Nephron progenitor cell (in vitro differentiated cells): ENCODE results near the gene PRR14L.
A peak's percentile ranks its signal among the peaks of the same experiment; 100 is the strongest.
"Not testable (repeated sequence)": the region's sequence is repeated elsewhere in the genome, so short reads cannot be mapped to it uniquely, and the experiment has no call there.

Experiments used
- DNase-seq: peaks from one replicate; pipeline ENCODE4 v3.0.0; 2021
- H3K27ac Mint-ChIP-seq: 2 replicates; pipeline ENCODE4 v1.8.0; 2021; ENCODE audit warnings: mild to moderate bottlenecking, moderate library complexity, mixed read lengths
- H3K27me3 Mint-ChIP-seq: 2 replicates; pipeline ENCODE4 v1.8.0; 2021; ENCODE audit warnings: mild to moderate bottlenecking, low read depth, mixed read lengths; ENCODE audit not compliant: poor library complexity
- H3K36me3 Mint-ChIP-seq: 2 replicates; pipeline ENCODE4 v1.8.0; 2021; ENCODE audit warnings: low read depth, mixed read lengths
- H3K4me1 Mint-ChIP-seq: 2 replicates; pipeline ENCODE4 v1.8.0; 2021; ENCODE audit warnings: mixed read lengths
- H3K4me3 Mint-ChIP-seq: 2 replicates; pipeline ENCODE4 v1.8.0; 2021; ENCODE audit warnings: mild to moderate bottlenecking, moderate library complexity, mixed read lengths
- H3K9me3 Mint-ChIP-seq: 2 replicates; pipeline ENCODE4 v1.8.0; 2021; ENCODE audit warnings: mild to moderate bottlenecking, moderate library complexity, mixed read lengths
- TF ChIP-seq, protein P1 (sequence below): fragments of 200-600 bp; sonication (generic); IDR thresholded peaks from 2 replicates; pipeline ENCODE4 v1.5.0; 2021; ENCODE audit warnings: antibody characterized with exemption

PRR14L gene

DNA sequence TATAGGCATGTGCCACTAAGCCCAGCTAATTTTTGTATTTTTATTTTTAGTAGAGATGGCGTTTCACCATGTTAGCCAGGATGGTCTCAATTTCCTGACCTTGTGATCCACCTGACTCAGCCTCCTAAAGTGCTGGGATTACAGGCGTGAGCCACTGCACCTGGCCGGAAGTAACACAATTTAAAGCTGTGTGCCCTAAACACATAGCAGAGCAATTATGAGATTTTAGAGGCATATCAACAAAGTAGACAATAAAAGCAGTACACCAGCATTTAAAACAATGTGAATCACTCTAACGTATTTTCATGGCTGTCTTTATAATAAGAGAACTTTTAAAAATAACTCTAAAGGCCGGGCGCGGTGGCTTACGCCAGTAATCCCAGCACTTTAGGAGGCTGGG lies 42.4 kb downstream of the PRR14L start:
- no peaks in the 10 kb centered on the region for H3K9me3 Mint-ChIP-seq
- TF ChIP-seq, protein P1, sequence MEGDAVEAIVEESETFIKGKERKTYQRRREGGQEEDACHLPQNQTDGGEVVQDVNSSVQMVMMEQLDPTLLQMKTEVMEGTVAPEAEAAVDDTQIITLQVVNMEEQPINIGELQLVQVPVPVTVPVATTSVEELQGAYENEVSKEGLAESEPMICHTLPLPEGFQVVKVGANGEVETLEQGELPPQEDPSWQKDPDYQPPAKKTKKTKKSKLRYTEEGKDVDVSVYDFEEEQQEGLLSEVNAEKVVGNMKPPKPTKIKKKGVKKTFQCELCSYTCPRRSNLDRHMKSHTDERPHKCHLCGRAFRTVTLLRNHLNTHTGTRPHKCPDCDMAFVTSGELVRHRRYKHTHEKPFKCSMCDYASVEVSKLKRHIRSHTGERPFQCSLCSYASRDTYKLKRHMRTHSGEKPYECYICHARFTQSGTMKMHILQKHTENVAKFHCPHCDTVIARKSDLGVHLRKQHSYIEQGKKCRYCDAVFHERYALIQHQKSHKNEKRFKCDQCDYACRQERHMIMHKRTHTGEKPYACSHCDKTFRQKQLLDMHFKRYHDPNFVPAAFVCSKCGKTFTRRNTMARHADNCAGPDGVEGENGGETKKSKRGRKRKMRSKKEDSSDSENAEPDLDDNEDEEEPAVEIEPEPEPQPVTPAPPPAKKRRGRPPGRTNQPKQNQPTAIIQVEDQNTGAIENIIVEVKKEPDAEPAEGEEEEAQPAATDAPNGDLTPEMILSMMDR: no peak
- no peak overlapping the region for H3K4me3 Mint-ChIP-seq
- H3K27ac Mint-ChIP-seq: no peak overlapping the region
- H3K36me3 Mint-ChIP-seq: peaks cover 48% of the 10 kb centered on the region
- peaks cover 2% of the 10 kb centered on the region for H3K27me3 Mint-ChIP-seq
- no peaks in the 10 kb centered on the region for H3K4me1 Mint-ChIP-seq
- DNase-seq: no peak

DNA sequence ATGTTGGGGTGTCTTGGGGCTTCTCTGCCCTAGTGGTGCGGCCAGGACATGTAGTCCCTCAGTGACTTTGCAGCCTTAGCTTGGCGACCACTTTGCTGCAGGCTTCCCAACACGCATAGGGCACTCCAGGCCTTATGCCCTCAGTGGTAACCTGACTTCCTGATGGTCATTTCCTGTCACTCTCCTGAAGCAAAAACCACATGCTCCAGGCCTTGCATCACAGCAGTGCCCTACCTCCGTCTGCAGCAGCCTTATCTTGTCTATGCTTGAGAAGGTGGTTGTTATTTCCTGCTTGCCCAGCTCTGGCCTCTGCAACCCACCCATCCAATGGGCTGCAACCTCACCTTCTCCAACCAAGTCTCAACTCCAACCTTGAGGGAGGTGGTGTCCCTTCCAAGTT lies 54.5 kb downstream of the PRR14L start:
- Mint-ChIP-seq H3K27ac (no peak overlapping the region), H3K9me3 (no peaks in the 10 kb centered on the region), H3K4me1 (no peaks in the 10 kb centered on the region), H3K27me3 (no peaks in the 10 kb centered on the region), H3K4me3 (no peak overlapping the region), H3K36me3 (peaks cover 89% of the 10 kb centered on the region)
- TF ChIP-seq, protein P1: no peak
- DNase-seq: no peak

DNA sequence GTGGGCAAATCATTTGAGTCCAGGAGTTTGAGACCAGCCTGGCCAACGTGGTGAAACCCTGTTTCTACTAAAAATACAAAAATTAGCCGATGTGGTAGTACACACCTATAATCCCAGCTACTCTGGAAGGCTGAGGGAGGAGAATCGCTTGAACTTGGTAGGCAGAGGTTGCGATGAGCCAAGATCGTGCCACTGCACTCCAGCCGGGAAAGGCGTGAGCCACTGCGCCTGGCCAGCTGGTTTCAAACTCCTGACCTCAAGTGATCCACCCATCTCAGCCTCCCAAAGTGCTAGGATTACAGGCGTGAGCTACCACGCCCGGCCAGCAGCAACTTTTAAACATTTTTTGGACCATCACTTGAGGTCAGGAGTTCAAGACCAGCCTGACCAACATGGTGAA lies 55.9 kb downstream of the PRR14L start:
- DNase-seq, H3K27ac Mint-ChIP-seq, H3K4me3 Mint-ChIP-seq, H3K27me3 Mint-ChIP-seq, H3K9me3 Mint-ChIP-seq, H3K4me1 Mint-ChIP-seq: not testable (repeated sequence)
- H3K36me3 Mint-ChIP-seq: peaks cover 85% of the 10 kb centered on the region

DNA sequence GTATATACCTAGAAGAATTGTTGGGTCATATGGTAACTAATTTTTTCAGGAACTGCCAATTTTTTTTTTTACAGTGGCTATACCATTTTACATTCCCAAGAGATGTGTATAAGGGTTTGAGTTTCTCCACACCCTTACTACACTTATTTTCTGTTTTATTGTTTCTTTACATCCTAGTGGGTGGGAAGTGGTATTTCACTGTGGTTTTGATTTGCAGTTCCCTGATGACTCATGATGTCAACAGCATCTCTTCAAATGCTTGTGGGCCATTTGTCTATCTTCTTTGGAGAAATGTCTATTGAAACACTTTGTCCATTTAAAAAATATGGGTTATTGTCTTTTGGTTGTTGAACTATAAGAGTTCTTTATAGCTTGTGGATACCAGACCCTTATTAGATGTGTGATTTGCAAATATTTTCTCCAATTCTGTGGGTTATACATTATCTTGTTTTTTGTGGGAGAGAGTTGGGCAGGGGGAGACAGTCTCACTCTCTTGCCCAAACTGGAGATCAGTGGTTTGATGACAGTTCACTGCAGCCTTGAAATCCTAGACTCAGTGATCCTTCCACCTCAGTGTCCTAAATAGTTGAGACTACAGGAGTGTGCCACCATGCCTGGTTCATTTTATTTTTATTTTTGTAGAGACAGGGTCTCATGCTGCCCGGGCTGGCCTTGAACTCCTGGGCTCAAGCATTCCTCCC lies 57.6 kb downstream of the PRR14L start:
- TF ChIP-seq, protein P1: no peak
- H3K4me3 Mint-ChIP-seq: no peak overlapping the region
- no peak for DNase-seq
- peak overlapping the region; percentile 20 for H3K27ac Mint-ChIP-seq
- H3K36me3 Mint-ChIP-seq: peaks cover 88% of the 10 kb centered on the region
- no peaks in the 10 kb centered on the region for H3K4me1 Mint-ChIP-seq
- H3K9me3 Mint-ChIP-seq: no peaks in the 10 kb centered on the region
- H3K27me3 Mint-ChIP-seq: no peaks in the 10 kb centered on the region

DNA sequence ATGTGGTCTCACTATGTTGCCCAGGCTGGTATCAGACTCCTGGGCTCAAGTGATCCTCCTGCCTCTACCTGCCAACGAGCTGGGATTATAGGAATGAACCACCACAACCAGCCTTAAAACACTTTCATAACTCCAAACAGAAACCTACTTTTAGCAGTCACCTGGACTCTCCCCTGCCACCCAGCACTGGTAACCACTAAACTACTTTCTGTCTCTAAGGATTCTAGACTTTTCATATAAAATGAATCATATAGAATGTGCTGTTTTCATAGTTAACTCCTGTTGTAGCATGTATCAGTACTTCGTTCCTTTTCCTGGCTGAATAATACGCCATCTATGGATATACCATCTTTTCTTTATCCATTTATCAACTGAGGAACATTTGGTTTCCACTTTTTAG lies 58.5 kb downstream of the PRR14L start:
- Mint-ChIP-seq H3K27ac (no peak overlapping the region), H3K27me3 (no peaks in the 10 kb centered on the region), H3K4me1 (no peaks in the 10 kb centered on the region), H3K36me3 (peaks cover 88% of the 10 kb centered on the region), H3K9me3 (no peaks in the 10 kb centered on the region), H3K4me3 (no peak overlapping the region)
- TF ChIP-seq, protein P1: no peak
- DNase-seq: no peak

DNA sequence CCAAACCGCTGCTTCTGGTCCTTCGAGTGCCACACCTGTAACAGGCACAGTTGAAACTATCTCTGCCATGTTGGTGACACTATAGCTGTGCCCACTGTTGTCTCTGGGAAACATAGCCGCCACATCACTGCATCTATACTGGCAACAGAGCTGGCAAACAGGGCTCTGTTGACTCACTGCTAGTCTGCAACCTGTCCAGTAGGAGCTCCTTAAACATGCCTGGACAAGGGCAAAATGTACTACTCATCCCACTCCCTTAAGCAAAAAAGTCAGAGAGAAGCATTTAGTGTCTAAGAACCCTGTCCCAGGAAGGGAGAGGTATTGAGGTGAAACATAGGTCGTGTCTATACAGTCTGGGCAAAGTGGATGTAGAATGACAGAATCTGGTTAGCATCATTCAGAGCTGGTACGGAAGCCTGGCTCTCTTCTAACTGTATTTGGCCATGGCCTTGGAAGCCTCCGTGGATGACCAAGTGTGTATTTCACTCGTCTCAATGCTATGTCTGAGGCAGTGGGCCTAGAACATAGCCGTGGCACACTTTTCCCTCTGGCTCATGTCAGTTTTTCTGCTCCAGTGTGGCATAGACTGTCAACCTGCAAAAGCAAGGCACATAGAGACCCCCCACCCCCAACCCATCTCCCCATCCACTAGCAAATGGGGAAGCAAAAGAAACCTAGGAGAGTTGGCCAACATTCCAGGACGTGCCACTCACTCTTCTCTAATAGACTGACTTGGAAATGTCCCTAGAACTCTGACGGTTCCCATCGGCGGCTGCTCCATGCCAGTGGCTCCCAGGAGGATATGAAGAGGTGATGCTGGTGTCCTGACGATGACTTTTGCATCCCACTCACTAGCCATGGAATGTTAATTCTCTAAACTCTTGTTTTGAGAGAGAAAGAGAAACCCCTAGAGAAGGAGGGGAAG lies 66.5 kb downstream of the PRR14L start:
- Mint-ChIP-seq H3K36me3 (peaks cover 55% of the 10 kb centered on the region), H3K4me3 (no peak overlapping the region), H3K9me3 (no peaks in the 10 kb centered on the region), H3K4me1 (peaks cover 6% of the 10 kb centered on the region), H3K27me3 (no peaks in the 10 kb centered on the region), H3K27ac (peak overlapping the region; percentile 93)
- DNase-seq: no peak
- TF ChIP-seq, protein P1: no peak
